CD4-positive, alpha-beta T cell treated with Interleukin-21 for 1 hour (primary cell): ENCODE measurements around the gene PDLIM7.
A peak's percentile ranks its signal among the peaks of the same experiment; 100 is the strongest.

ENCODE experiments used
- DNase-seq: peaks from one replicate; pipeline ENCODE4 v3.0.0-alpha.2; 2020

The PDLIM7 gene

GRCh38 chr5:177472460-177473442 is 24.7 kb downstream of the PDLIM7 start:
- peak; percentile 62 for DNase-seq

GRCh38 chr5:177471610-177472356 is 25.6 kb downstream of the PDLIM7 start:
- DNase-seq, result no peak

- no peak for DNase-seq
Measured at GRCh38 chr5:177470759-177471536, 26.5 kb downstream of the PDLIM7 start.

GRCh38 chr5:177469750-177470525 is 27.5 kb downstream of the PDLIM7 start:
- DNase-seq, result no peak

GRCh38 chr5:177468685-177469628 is 28.4 kb downstream of the PDLIM7 start:
- no peak for DNase-seq

GRCh38 chr5:177468329-177468684 is 29.1 kb downstream of the PDLIM7 start:
- DNase-seq, result no peak

- no peak for DNase-seq
Measured at GRCh38 chr5:177467436-177467835, 30.0 kb downstream of the PDLIM7 start.

- DNase-seq, result no peak
Measured at GRCh38 chr5:177466861-177467260, 30.5 kb downstream of the PDLIM7 start.

- no peak for DNase-seq
Measured at GRCh38 chr5:177465044-177465443, 32.4 kb downstream of the PDLIM7 start.

GRCh38 chr5:177462021-177462670 is 35.3 kb downstream of the PDLIM7 start:
- no peak for DNase-seq

GRCh38 chr5:177459819-177460628 is 37.4 kb downstream of the PDLIM7 start:
- DNase-seq, result no peak

GRCh38 chr5:177459357-177459756 is 38.0 kb downstream of the PDLIM7 start:
- no peak for DNase-seq

GRCh38 chr5:177458912-177459350 is 38.5 kb downstream of the PDLIM7 start:
- no peak for DNase-seq

- no peak for DNase-seq
Measured at GRCh38 chr5:177457852-177458681, 39.3 kb downstream of the PDLIM7 start.

GRCh38 chr5:177456976-177457851 is 40.2 kb downstream of the PDLIM7 start:
- DNase-seq, result peak; percentile 80

GRCh38 chr5:177456591-177456964 is 40.8 kb downstream of the PDLIM7 start:
- no peak for DNase-seq
